ENCODE data around the gene TADA2A.
"Not testable (repeated sequence)": the region's sequence is repeated elsewhere in the genome, so short reads cannot be mapped to it uniquely, and the experiment has no call there.

Gene TADA2A

DNA sequence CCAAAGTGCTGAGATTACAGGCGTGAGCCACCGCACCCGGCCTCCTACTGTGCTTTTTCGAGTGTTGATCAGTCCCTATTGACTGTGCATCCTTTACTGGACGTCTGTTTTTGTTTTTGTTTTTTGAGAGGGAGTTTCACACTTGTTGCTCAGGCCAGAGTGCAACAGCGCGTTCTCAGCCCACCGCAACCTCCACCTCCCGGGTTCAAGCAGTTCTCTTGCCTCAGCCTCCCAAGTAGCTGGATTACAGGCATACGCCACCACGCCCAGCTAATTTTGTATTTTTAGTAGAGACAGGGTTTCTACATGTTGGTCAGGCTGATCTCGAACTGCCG lies 1.4 kb downstream of the TADA2A start:
- not testable (repeated sequence) for H2BK12ac ChIP-seq (ENCODE audit: low read length); H3K4me2 ChIP-seq (ENCODE audit: low read length); H3K79me1 ChIP-seq (ENCODE audit: low read length); H4K91ac ChIP-seq (ENCODE audit: low read depth, low read length); H3K4ac ChIP-seq (ENCODE audit: low read depth, low read length); H4K12ac ChIP-seq (ENCODE audit: low read depth, low read length); H3K18ac ChIP-seq (ENCODE audit: low read length); H2BK120ac ChIP-seq (ENCODE audit: insufficient read depth, low read length, poor library complexity); H3K27ac ChIP-seq (ENCODE audit: low read depth, low read length); H3K4me1 ChIP-seq (ENCODE audit: control insufficient read depth in 1 of 2, insufficient read depth in 2 of 2, low read length in 2 of 2); H3K79me2 ChIP-seq (ENCODE audit: control insufficient read depth, insufficient read depth, low read length, poor library complexity); H3K27me3 ChIP-seq (ENCODE audit: insufficient read depth, low read length); H2BK5ac ChIP-seq (ENCODE audit: low read depth, low read length, poor library complexity); H2AK5ac ChIP-seq (ENCODE audit: low read length); H3K9ac ChIP-seq (ENCODE audit: low read length); DNase-seq; H3K14ac ChIP-seq (ENCODE audit: low read length); H4K8ac ChIP-seq (ENCODE audit: low read depth, low read length); H3K23ac ChIP-seq (ENCODE audit: low read length); H2AFZ ChIP-seq (ENCODE audit: insufficient read depth, low read length, poor library complexity); H3K4me3 ChIP-seq (ENCODE audit: low read depth, low read length); H3K9me3 ChIP-seq (ENCODE audit: insufficient read depth, low read depth, low read length)
- no CpG with 5 or more reads among the region's 13 CpGs for WGBS (ENCODE audit: extremely low coverage, insufficient coverage, insufficient read length)
- H3K36me3 ChIP-seq (ENCODE audit: control insufficient read depth in 1 of 2, insufficient read depth in 2 of 2, low read length in 2 of 2), result peaks cover 8 to 12% of the 10 kb centered on the region in 2 experiments

DNA sequence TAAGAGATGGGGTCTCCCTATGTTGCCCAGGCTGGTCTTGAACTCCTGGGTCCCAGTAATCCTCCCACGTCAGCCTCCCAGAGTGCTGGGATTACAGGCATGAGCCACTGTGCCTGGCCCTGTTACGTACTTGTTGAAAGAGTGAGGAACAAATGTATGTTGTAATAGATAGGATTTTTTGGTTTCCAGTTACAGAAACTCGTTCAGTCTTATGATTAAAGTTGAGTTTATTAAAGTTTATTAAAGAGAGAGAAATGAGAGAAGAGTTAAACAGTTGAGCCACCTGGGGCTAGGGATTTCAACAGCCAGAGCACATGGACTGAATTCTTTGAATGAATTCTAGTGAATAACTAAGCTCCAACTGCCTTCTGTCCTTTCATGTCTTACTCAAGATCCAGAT lies 3.7 kb downstream of the TADA2A start:
- Histone ChIP-seq H4K91ac (ENCODE audit: low read depth, low read length) (no peak overlapping the region), H3K4me2 (ENCODE audit: low read length) (no peak overlapping the region), H3K79me2 (ENCODE audit: control insufficient read depth, insufficient read depth, low read length, poor library complexity) (peaks cover 7% of the 10 kb centered on the region), H3K4me1 (ENCODE audit: control insufficient read depth in 1 of 2, insufficient read depth in 2 of 2, low read length in 2 of 2) (no peaks in the 10 kb centered on the region), H3K4ac (ENCODE audit: low read depth, low read length) (no peak overlapping the region), H3K79me1 (ENCODE audit: low read length) (peaks cover 8% of the 10 kb centered on the region), H4K8ac (ENCODE audit: low read depth, low read length) (no peak overlapping the region), H3K23ac (ENCODE audit: low read length) (no peak overlapping the region), H4K12ac (ENCODE audit: low read depth, low read length) (no peak overlapping the region), H2BK120ac (ENCODE audit: insufficient read depth, low read length, poor library complexity) (no peak overlapping the region), H2BK5ac (ENCODE audit: low read depth, low read length, poor library complexity) (no peak overlapping the region), H3K27ac (ENCODE audit: low read depth, low read length) (no peak overlapping the region), H3K4me3 (ENCODE audit: low read depth, low read length) (no peak overlapping the region), H3K14ac (ENCODE audit: low read length) (no peak overlapping the region), H3K9me3 (ENCODE audit: insufficient read depth, low read depth, low read length) (no peaks in the 10 kb centered on the region), H3K9ac (ENCODE audit: low read length) (no peak overlapping the region), H2AFZ (ENCODE audit: insufficient read depth, low read length, poor library complexity) (no peak overlapping the region), H3K27me3 (ENCODE audit: insufficient read depth, low read length) (no peaks in the 10 kb centered on the region), H2AK5ac (ENCODE audit: low read length) (no peak overlapping the region), H2BK12ac (ENCODE audit: low read length) (no peak overlapping the region), H3K18ac (ENCODE audit: low read length) (no peak overlapping the region), H3K36me3 (ENCODE audit: control insufficient read depth in 1 of 2, insufficient read depth in 2 of 2, low read length in 2 of 2) (peaks cover 8 to 14% of the 10 kb centered on the region in 2 experiments)
- WGBS (ENCODE audit: extremely low coverage, insufficient coverage, insufficient read length), result 100% methylated on average over 1 of the region's 3 CpGs
- no peak for DNase-seq

DNA sequence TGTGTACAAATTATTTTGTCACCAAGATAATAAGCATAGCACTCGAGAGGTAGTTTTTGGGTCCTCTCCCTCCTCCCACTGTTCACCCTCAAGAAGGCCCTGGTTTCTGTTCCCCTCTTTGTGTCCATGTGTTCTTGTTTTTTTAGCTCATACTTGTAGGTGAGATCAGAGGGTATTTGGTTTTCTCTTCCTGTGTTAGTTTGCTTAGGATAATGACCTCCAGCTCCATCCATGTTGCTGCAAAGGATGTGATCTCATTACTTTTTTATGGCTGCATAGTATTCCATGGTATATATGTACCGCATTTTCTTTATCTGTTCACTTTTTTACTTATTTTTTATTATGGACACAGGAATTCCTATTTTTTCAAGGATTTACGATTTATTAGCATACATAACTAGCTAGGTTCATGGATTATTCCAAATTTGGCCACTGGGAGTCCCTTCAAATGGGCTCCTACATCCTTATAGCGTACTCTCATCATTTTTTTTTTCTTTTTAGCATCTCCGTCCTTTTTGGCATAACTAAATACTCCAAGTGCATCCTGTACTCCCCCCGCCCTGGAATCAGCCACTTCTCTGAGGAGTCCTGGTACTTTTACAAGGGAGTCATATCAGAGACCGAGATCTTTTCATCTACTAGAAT lies 7.3 kb downstream of the TADA2A start:
- H4K91ac ChIP-seq (ENCODE audit: low read depth, low read length), result no peak overlapping the region
- H2BK5ac ChIP-seq (ENCODE audit: low read depth, low read length, poor library complexity), result no peak overlapping the region
- H2AFZ ChIP-seq (ENCODE audit: insufficient read depth, low read length, poor library complexity), result no peak overlapping the region
- no peak overlapping the region for H3K4me2 ChIP-seq (ENCODE audit: low read length)
- H3K9ac ChIP-seq (ENCODE audit: low read length), result no peak overlapping the region
- H3K27ac ChIP-seq (ENCODE audit: low read depth, low read length), result no peak overlapping the region
- H3K4me1 ChIP-seq (ENCODE audit: control insufficient read depth in 1 of 2, insufficient read depth in 2 of 2, low read length in 2 of 2), result no peaks in the 10 kb centered on the region
- H3K18ac ChIP-seq (ENCODE audit: low read length), result no peak overlapping the region
- H3K4me3 ChIP-seq (ENCODE audit: low read depth, low read length), result no peak overlapping the region
- no peak overlapping the region for H4K12ac ChIP-seq (ENCODE audit: low read depth, low read length)
- no CpG with 5 or more reads among the region's 7 CpGs for WGBS (ENCODE audit: extremely low coverage, insufficient coverage, insufficient read length)
- no peak overlapping the region for H3K14ac ChIP-seq (ENCODE audit: low read length)
- H3K79me2 ChIP-seq (ENCODE audit: control insufficient read depth, insufficient read depth, low read length, poor library complexity), result no peaks in the 10 kb centered on the region
- no peak overlapping the region for H2BK120ac ChIP-seq (ENCODE audit: insufficient read depth, low read length, poor library complexity)
- no peak overlapping the region for H3K4ac ChIP-seq (ENCODE audit: low read depth, low read length)
- H2AK5ac ChIP-seq (ENCODE audit: low read length), result no peak overlapping the region
- peak in 1 of 2 donors; percentile 25 for DNase-seq
- no peaks in the 10 kb centered on the region for H3K27me3 ChIP-seq (ENCODE audit: insufficient read depth, low read length)
- no peak overlapping the region for H3K23ac ChIP-seq (ENCODE audit: low read length)
- no peak overlapping the region for H4K8ac ChIP-seq (ENCODE audit: low read depth, low read length)
- no peak overlapping the region for H2BK12ac ChIP-seq (ENCODE audit: low read length)
- no peaks in the 10 kb centered on the region for H3K9me3 ChIP-seq (ENCODE audit: insufficient read depth, low read depth, low read length)
- no peaks in the 10 kb centered on the region for H3K79me1 ChIP-seq (ENCODE audit: low read length)
- H3K36me3 ChIP-seq (ENCODE audit: control insufficient read depth in 1 of 2, insufficient read depth in 2 of 2, low read length in 2 of 2), result peaks cover 18 to 20% of the 10 kb centered on the region in 2 experiments

DNA sequence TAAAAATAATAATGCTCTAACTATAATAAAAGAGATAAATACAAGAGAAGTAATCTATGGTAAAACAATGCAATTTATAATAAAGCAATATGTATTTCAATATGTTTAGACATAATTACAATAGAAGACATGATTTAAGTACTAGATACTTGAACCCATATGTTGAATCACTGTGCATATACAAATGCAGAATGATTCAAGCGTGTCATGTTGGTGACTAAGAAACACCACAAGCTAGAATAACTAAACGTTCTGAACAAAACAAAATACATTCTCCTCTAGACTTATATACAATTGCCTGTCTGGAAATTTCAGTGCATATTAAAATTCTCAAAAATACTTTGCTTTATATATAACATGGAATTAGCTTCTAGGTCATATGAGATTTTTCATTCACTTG lies 11.2 kb downstream of the TADA2A start:
- Histone ChIP-seq H3K23ac (ENCODE audit: low read length) (no peak overlapping the region), H3K36me3 (ENCODE audit: control insufficient read depth in 1 of 2, insufficient read depth in 2 of 2, low read length in 2 of 2) (peaks cover 15 to 20% of the 10 kb centered on the region in 2 experiments)
- WGBS (ENCODE audit: extremely low coverage, insufficient coverage, insufficient read length), result no CpG with 5 or more reads among the region's 2 CpGs

More for the DNA sequence above, 11.2 kb downstream of the TADA2A start:
- no peak overlapping the region for H3K4ac ChIP-seq (ENCODE audit: low read depth, low read length)
- no peak overlapping the region for H2BK5ac ChIP-seq (ENCODE audit: low read depth, low read length, poor library complexity)
- H3K4me3 ChIP-seq (ENCODE audit: low read depth, low read length), result no peak overlapping the region
- no peak overlapping the region for H3K9ac ChIP-seq (ENCODE audit: low read length)
- no peak overlapping the region for H4K12ac ChIP-seq (ENCODE audit: low read depth, low read length)
- H3K27me3 ChIP-seq (ENCODE audit: insufficient read depth, low read length), result no peaks in the 10 kb centered on the region
- H3K14ac ChIP-seq (ENCODE audit: low read length), result no peak overlapping the region
- H3K27ac ChIP-seq (ENCODE audit: low read depth, low read length), result no peak overlapping the region
- H3K4me1 ChIP-seq (ENCODE audit: control insufficient read depth in 1 of 2, insufficient read depth in 2 of 2, low read length in 2 of 2), result no peaks in the 10 kb centered on the region
- H3K4me2 ChIP-seq (ENCODE audit: low read length), result no peak overlapping the region
- no peak overlapping the region for H2AFZ ChIP-seq (ENCODE audit: insufficient read depth, low read length, poor library complexity)
- no peak overlapping the region for H3K18ac ChIP-seq (ENCODE audit: low read length)
- no peaks in the 10 kb centered on the region for H3K79me2 ChIP-seq (ENCODE audit: control insufficient read depth, insufficient read depth, low read length, poor library complexity)
- no peak overlapping the region for H2AK5ac ChIP-seq (ENCODE audit: low read length)
- no peaks in the 10 kb centered on the region for H3K9me3 ChIP-seq (ENCODE audit: insufficient read depth, low read depth, low read length)
- no peak overlapping the region for H4K8ac ChIP-seq (ENCODE audit: low read depth, low read length)
- no peak overlapping the region for H2BK120ac ChIP-seq (ENCODE audit: insufficient read depth, low read length, poor library complexity)
- no peak for DNase-seq
- no peak overlapping the region for H4K91ac ChIP-seq (ENCODE audit: low read depth, low read length)
- no peak overlapping the region for H2BK12ac ChIP-seq (ENCODE audit: low read length)
- no peaks in the 10 kb centered on the region for H3K79me1 ChIP-seq (ENCODE audit: low read length)
